IMR-90 (cell line): ENCODE measurements around the gene EPHB1. TPM values are rescaled to one million over a fixed set of nuclear protein-coding genes. Genes with fewer than 3 reads are reported as not detected.

Experiments used
- ATAC-seq: fragments of 200-7000 bp; cut with Tn5 transposase; 2 replicates; pipeline ENCODE4 v1.9.1; 2020; ENCODE audit warnings: low read depth, mild to moderate bottlenecking, moderate library complexity
- BruUV-seq: library from RNA; stranded (reverse); fragments of 400-500 nt; replicated peaks from 2 replicates; lab custom pipeline; 2021; lab: Mats Ljungman, UMichigan
- CTCF ChIA-PET: fragments of 300-600 bp; formaldehyde crosslinking; extraction: SDS; loops from one replicate; lab custom pipeline; 2021; ENCODE audit warnings: antibody characterized with exemption; lab: Yijun Ruan, JAX
- POLR2A ChIA-PET: fragments of 300-600 bp; sonication (Branson Sonifier 250); formaldehyde crosslinking; loops from one replicate; lab custom pipeline; 2022; ENCODE audit warnings: antibody characterized with exemption; ENCODE audit not compliant: unreplicated experiment; lab: Charles Lee
- DNase-seq: peaks from one replicate; pipeline ENCODE4 v3.0.0; 2013
- H2AFZ ChIP-seq: replicated peaks from 2 replicates; pipeline ENCODE3; 2013; ENCODE audit warnings: low read length, mild to moderate bottlenecking; ENCODE audit not compliant: poor library complexity
- H2AK5ac ChIP-seq: 2 replicates; pipeline ENCODE4 v1.6.1; 2013; ENCODE audit warnings: low read depth, low read length, inconsistent platforms
- H2AK9ac ChIP-seq: replicated peaks from 2 replicates; pipeline ENCODE3; 2013; ENCODE audit warnings: mild to moderate bottlenecking, low read depth, low read length, moderate library complexity; ENCODE audit not compliant: poor library complexity
- H2BK120ac ChIP-seq: 2 replicates; pipeline ENCODE4 v1.6.1; 2013; ENCODE audit warnings: low read depth, low read length, inconsistent platforms
- H2BK15ac ChIP-seq: 3 replicates; pipeline ENCODE4 v1.6.1; 2013; ENCODE audit warnings: low read depth, low read length, inconsistent platforms
- H2BK20ac ChIP-seq: 2 replicates; pipeline ENCODE4 v1.6.1; 2013; ENCODE audit warnings: low read depth, mild to moderate bottlenecking, inconsistent platforms, low read length, moderate library complexity
- H2BK5ac ChIP-seq: 2 replicates; pipeline ENCODE4 v1.6.1; 2013; ENCODE audit warnings: mild to moderate bottlenecking, low read depth, low read length, inconsistent platforms; ENCODE audit not compliant: poor library complexity, severe bottlenecking
- H3K14ac ChIP-seq: replicated peaks from 2 replicates; pipeline ENCODE4 v1.6.1; 2013; ENCODE audit warnings: low read depth, low read length, inconsistent platforms
- H3K18ac ChIP-seq: 2 replicates; pipeline ENCODE4 v1.6.1; 2013; ENCODE audit warnings: low read depth, low read length, control low read depth
- H3K23ac ChIP-seq: 2 replicates; pipeline ENCODE4 v1.6.1; 2013; ENCODE audit warnings: low read depth, low read length, inconsistent platforms
- H3K27ac ChIP-seq: 2 replicates; pipeline ENCODE4 v1.5.1; 2013; ENCODE audit warnings: mild to moderate bottlenecking, control low read depth, low read length; ENCODE audit not compliant: insufficient read depth
- H3K27me3 ChIP-seq: 2 replicates; pipeline ENCODE4 v1.6.1; 2013; ENCODE audit warnings: low read length; ENCODE audit not compliant: control insufficient read depth, insufficient read depth
- H3K36me3 ChIP-seq: 2 replicates; pipeline ENCODE4 v1.6.1; 2013; ENCODE audit warnings: low read length, mixed read lengths; ENCODE audit not compliant: control insufficient read depth, insufficient read depth
- H3K4ac ChIP-seq: 2 replicates; pipeline ENCODE4 v1.6.1; 2013; ENCODE audit warnings: low read depth, low read length, inconsistent platforms
- H3K4me1 ChIP-seq: 2 replicates; pipeline ENCODE4 v1.6.1; 2013; ENCODE audit warnings: low read length, mixed read lengths; ENCODE audit not compliant: control insufficient read depth, insufficient read depth
- H3K4me2 ChIP-seq: 2 replicates; pipeline ENCODE4 v1.6.1; 2013; ENCODE audit warnings: low read depth, mild to moderate bottlenecking, control low read depth, low read length, moderate library complexity
- H3K4me3 ChIP-seq: 2 replicates; pipeline ENCODE4 v1.5.1; 2013; ENCODE audit warnings: low read depth, mild to moderate bottlenecking, control low read depth, low read length, moderate library complexity; ENCODE audit not compliant: insufficient read depth
- H3K56ac ChIP-seq: 2 replicates; pipeline ENCODE4 v1.6.1; 2013; ENCODE audit warnings: low read length, inconsistent platforms; ENCODE audit not compliant: insufficient read depth; ENCODE audit errors: extremely low read depth
- H3K79me1 ChIP-seq, 2 experiments: 2 replicates each; pipeline ENCODE4 v1.6.1; 2013; ENCODE audit warnings: low read length in 2 of 2, inconsistent platforms in 1 of 2, low read depth in 1 of 2
- H3K9ac ChIP-seq: 2 replicates; pipeline ENCODE4 v1.6.1; 2013; ENCODE audit warnings: low read depth, low read length, control low read depth
- H3K9me1 ChIP-seq: 2 replicates; pipeline ENCODE4 v1.6.1; 2013; ENCODE audit warnings: low read length, inconsistent platforms; ENCODE audit not compliant: insufficient read depth
- H3K9me3 ChIP-seq: 2 replicates; pipeline ENCODE4 v1.6.1; 2013; ENCODE audit warnings: low read length; ENCODE audit not compliant: control insufficient read depth, insufficient read depth
- H4K20me1 ChIP-seq: 2 replicates; pipeline ENCODE4 v1.6.1; 2013; ENCODE audit warnings: low read length, inconsistent platforms; ENCODE audit not compliant: insufficient read depth
- H4K5ac ChIP-seq: 2 replicates; pipeline ENCODE4 v1.6.1; 2013; ENCODE audit warnings: mild to moderate bottlenecking, low read depth, low read length, control low read depth
- H4K8ac ChIP-seq, 2 experiments: 2 replicates each; pipeline ENCODE4 v1.6.1; 2013; ENCODE audit warnings: low read depth in 2 of 2, low read length in 2 of 2, control low read depth in 1 of 2, inconsistent platforms in 1 of 2
- H4K91ac ChIP-seq: 2 replicates; pipeline ENCODE4 v1.6.1; 2013; ENCODE audit warnings: low read depth, low read length, inconsistent platforms; ENCODE audit not compliant: insufficient read depth
- CEBPB ChIP-seq: IDR thresholded peaks from 2 replicates; pipeline ENCODE4 v1.6.1; 2012; ENCODE audit warnings: low read depth, low read length, improper control_type of control experiment
- CHD1 ChIP-seq: IDR thresholded peaks from 2 replicates; pipeline ENCODE4 v1.6.1; 2012; ENCODE audit warnings: low read depth, low read length, improper control_type of control experiment
- MAFK ChIP-seq: IDR thresholded peaks from 2 replicates; pipeline ENCODE4 v1.6.1; 2012; ENCODE audit warnings: low read depth, low read length, improper control_type of control experiment
- POLR2A ChIP-seq: IDR thresholded peaks from 2 replicates; pipeline ENCODE4 v1.6.1; 2012; ENCODE audit warnings: mild to moderate bottlenecking, low read depth, low read length
- RCOR1 ChIP-seq: IDR thresholded peaks from 2 replicates; pipeline ENCODE4 v1.6.1; 2012; ENCODE audit warnings: mild to moderate bottlenecking, low read length, improper control_type of control experiment; ENCODE audit not compliant: insufficient replicate concordance
- RFX5 ChIP-seq: IDR thresholded peaks from 2 replicates; pipeline ENCODE4 v1.8.0; 2012; ENCODE audit warnings: low read depth, mild to moderate bottlenecking, low read length, moderate library complexity
- WGBS, 2 experiments: methylation state at CpG; one replicate each; pipeline versions ENCODE4 v1.1.5 to v1.1.7; 2013; ENCODE audit warnings: missing lambda C conversion rate in 2 of 2; ENCODE audit not compliant: insufficient read length in 1 of 2; ENCODE audit errors: extremely low coverage in 2 of 2; 5-methylcytosine and 5-hydroxymethylcytosine counted together
- dilution Hi-C: fragments of 300-500 bp; cut with HindIII; formaldehyde crosslinking; loops from one replicate; pipeline ENCODE4 v1.14.3; 2018; ENCODE audit warnings: low sequenced_read_pairs; ENCODE audit not compliant: unreplicated experiment
- in situ Hi-C: fragments of 300-500 bp; cut with MboI; formaldehyde crosslinking; loops from 3 replicates; pipeline ENCODE4 v1.14.3; 2019; ENCODE audit warnings: low sequenced_read_pairs, inconsistent platforms, mixed read lengths
- intact Hi-C: fragments of 100-400 bp; cut with micrococcal nuclease; formaldehyde crosslinking; loops from 2 replicates; pipeline ENCODE4 v1.10.0; 2022
- polyA plus RNA-seq, 3 experiments: library from polyadenylated mRNA; depleted of rRNA; stranded (reverse); fragments of >200 nt; gene quantifications; 2 replicates each; pipeline ENCODE4 v1.2.3, GENCODE V29; 2012; ENCODE audit warnings: low replicate concordance in 1 of 3
- total RNA-seq: library from RNA; depleted of rRNA; stranded (reverse); fragments of >200 nt; gene quantifications from 2 replicates; pipeline ENCODE4 v1.2.3, GENCODE V29; 2012
- TF ChIP-seq, protein P1 (sequence below): fragments of 150-350 bp; IDR thresholded peaks from 2 replicates; pipeline ENCODE4 v1.6.1; 2016; ENCODE audit warnings: low read depth, mild to moderate bottlenecking, low read length, moderate library complexity, borderline replicate concordance

EPHB1 gene
- total and polyA plus RNA-seq, 2 of the 4 experiments (the other 2 are of a cell fraction): 0.17 to 0.36 TPM

DNA sequence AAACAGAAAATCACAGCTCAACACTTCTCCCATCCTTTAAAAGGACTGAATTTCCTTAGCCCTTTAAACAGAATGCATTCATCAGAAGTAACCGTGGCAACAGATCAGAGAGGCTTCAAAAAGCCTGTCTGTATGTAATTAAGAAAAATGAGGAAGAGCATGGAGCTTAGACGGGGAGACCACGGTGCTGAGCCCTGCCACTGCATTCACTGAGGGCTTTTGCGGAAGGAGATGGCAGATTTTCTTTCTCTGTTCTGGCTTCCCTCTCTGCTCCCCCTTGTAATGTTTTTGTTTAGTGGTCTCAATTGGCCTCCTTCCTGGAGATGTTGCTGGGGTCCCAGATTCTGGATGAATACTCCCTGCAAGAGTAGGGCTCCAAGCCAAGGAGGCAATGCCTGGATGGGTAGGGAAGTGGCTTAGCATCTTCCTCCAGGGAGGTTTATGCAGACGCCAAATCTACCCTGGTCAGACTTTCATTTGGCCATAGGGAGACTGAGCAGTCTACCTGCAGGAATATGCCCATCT is 332.9 kb downstream of the EPHB1 start:
- no TSS peak for BruUV-seq
- Histone ChIP-seq H4K8ac (no peak overlapping the region), H4K20me1 (no peaks in the 10 kb centered on the region), H2BK120ac (no peak overlapping the region), H3K27me3 (no peaks in the 10 kb centered on the region), H2BK5ac (no peak overlapping the region), H3K4me2 (no peak overlapping the region), H3K4me3 (no peak overlapping the region), H3K79me1 (no peaks in the 10 kb centered on the region), H3K36me3 (no peaks in the 10 kb centered on the region), H3K27ac (no peak overlapping the region), H3K23ac (no peak overlapping the region), H2AFZ (no peak overlapping the region), H3K9ac (no peak overlapping the region), H3K9me1 (no peaks in the 10 kb centered on the region), H4K5ac (no peak overlapping the region), H2BK20ac (no peak overlapping the region), H3K56ac (no peak overlapping the region), H2BK15ac (no peak overlapping the region), H3K4ac (no peak overlapping the region), H3K18ac (no peak overlapping the region), H3K9me3 (peaks cover 2% of the 10 kb centered on the region; the same call in 1 of the 2 replicates), H3K4me1 (no peaks in the 10 kb centered on the region), H3K14ac (no peak overlapping the region), H4K91ac (no peak overlapping the region), H2AK9ac (no peak overlapping the region), H2AK5ac (no peak overlapping the region)
- ATAC-seq: no peak
- POLR2A ChIA-PET: no interaction called here
- dilution Hi-C loops (no loop called here), in situ Hi-C loops (no loop called here), intact Hi-C loops (no loop called here)
- no peak for DNase-seq
- CTCF ChIA-PET: no interaction called here
- WGBS, 2 experiments: no CpG with 5 or more reads among the region's 5 CpGs
- TF ChIP-seq, protein P1, sequence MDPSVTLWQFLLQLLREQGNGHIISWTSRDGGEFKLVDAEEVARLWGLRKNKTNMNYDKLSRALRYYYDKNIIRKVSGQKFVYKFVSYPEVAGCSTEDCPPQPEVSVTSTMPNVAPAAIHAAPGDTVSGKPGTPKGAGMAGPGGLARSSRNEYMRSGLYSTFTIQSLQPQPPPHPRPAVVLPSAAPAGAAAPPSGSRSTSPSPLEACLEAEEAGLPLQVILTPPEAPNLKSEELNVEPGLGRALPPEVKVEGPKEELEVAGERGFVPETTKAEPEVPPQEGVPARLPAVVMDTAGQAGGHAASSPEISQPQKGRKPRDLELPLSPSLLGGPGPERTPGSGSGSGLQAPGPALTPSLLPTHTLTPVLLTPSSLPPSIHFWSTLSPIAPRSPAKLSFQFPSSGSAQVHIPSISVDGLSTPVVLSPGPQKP: no peak
- TF ChIP-seq POLR2A (no peak), CHD1 (no peak), RCOR1 (no peak), MAFK (no peak), RFX5 (no peak), CEBPB (no peak)
